ENCODE results near the gene AP1B1. TPM values are rescaled to one million over a fixed set of nuclear protein-coding genes. Genes with fewer than 3 reads are reported as not detected.

Gene AP1B1
- total RNA-seq, 1 donor from 2014 or later: 77.9 TPM

GRCh38 chr22:29394931-29395581, 6.7 kb upstream of the AP1B1 start:
- peak; percentile 57 for TF ChIP-seq CTCF (IDR thresholded peaks at IDR 0.05; ENCODE audit: partially characterized antibody, unreplicated experiment)
- Mint-ChIP-seq H3K27ac (ENCODE audit: unreplicated experiment) (no peak overlapping the region), H3K9me3 (ENCODE audit: unreplicated experiment) (peaks cover 1% of the 10 kb centered on the region), H3K27me3 (ENCODE audit: unreplicated experiment) (peaks cover 2% of the 10 kb centered on the region), H3K36me3 (ENCODE audit: unreplicated experiment) (no peaks in the 10 kb centered on the region), H3K4me1 (ENCODE audit: low read depth, unreplicated experiment) (peaks cover 2% of the 10 kb centered on the region), H3K4me3 (ENCODE audit: unreplicated experiment) (no peak overlapping the region)
- DNase-seq: peak; percentile 77

- no peaks in the 10 kb centered on the region for H3K36me3 Mint-ChIP-seq (ENCODE audit: unreplicated experiment)
- peaks cover 2% of the 10 kb centered on the region for H3K27me3 Mint-ChIP-seq (ENCODE audit: unreplicated experiment)
- no peak for TF ChIP-seq CTCF (IDR thresholded peaks at IDR 0.05; ENCODE audit: partially characterized antibody, unreplicated experiment)
- H3K27ac Mint-ChIP-seq (ENCODE audit: unreplicated experiment): no peak overlapping the region
- no peak overlapping the region for H3K4me3 Mint-ChIP-seq (ENCODE audit: unreplicated experiment)
- peaks cover 1% of the 10 kb centered on the region for H3K9me3 Mint-ChIP-seq (ENCODE audit: unreplicated experiment)
- no peak for DNase-seq
- H3K4me1 Mint-ChIP-seq (ENCODE audit: low read depth, unreplicated experiment): peaks cover 2% of the 10 kb centered on the region
These were observed 4.7 kb upstream of the AP1B1 start for GRCh38 chr22:29393019-29393608.

- TF ChIP-seq CTCF (IDR thresholded peaks at IDR 0.05; ENCODE audit: partially characterized antibody, unreplicated experiment): no peak
- Mint-ChIP-seq H3K36me3 (ENCODE audit: unreplicated experiment) (no peaks in the 10 kb centered on the region), H3K27ac (ENCODE audit: unreplicated experiment) (no peak overlapping the region), H3K4me3 (ENCODE audit: unreplicated experiment) (no peak overlapping the region), H3K9me3 (ENCODE audit: unreplicated experiment) (peaks cover 1% of the 10 kb centered on the region), H3K4me1 (ENCODE audit: low read depth, unreplicated experiment) (peaks cover 2% of the 10 kb centered on the region), H3K27me3 (ENCODE audit: unreplicated experiment) (peaks cover 2% of the 10 kb centered on the region)
- no peak for DNase-seq
These were observed 3.2 kb upstream of the AP1B1 start for GRCh38 chr22:29391546-29391945.

GRCh38 chr22:29390270-29390669, 1.9 kb upstream of the AP1B1 start:
- no peak for DNase-seq
- TF ChIP-seq CTCF (IDR thresholded peaks at IDR 0.05; ENCODE audit: partially characterized antibody, unreplicated experiment): no peak
- H3K4me1 Mint-ChIP-seq (ENCODE audit: low read depth, unreplicated experiment): no peaks in the 10 kb centered on the region
- H3K4me3 Mint-ChIP-seq (ENCODE audit: unreplicated experiment): no peak overlapping the region
- no peak overlapping the region for H3K27ac Mint-ChIP-seq (ENCODE audit: unreplicated experiment)
- no peaks in the 10 kb centered on the region for H3K9me3 Mint-ChIP-seq (ENCODE audit: unreplicated experiment)
- no peaks in the 10 kb centered on the region for H3K27me3 Mint-ChIP-seq (ENCODE audit: unreplicated experiment)
- H3K36me3 Mint-ChIP-seq (ENCODE audit: unreplicated experiment): no peaks in the 10 kb centered on the region

GRCh38 chr22:29388759-29389090, 355 bp upstream of the AP1B1 start:
- Mint-ChIP-seq H3K27me3 (ENCODE audit: unreplicated experiment) (peaks cover 1% of the 10 kb centered on the region), H3K27ac (ENCODE audit: unreplicated experiment) (peak overlapping the region; percentile 48), H3K4me3 (ENCODE audit: unreplicated experiment) (peak overlapping the region; percentile 90), H3K9me3 (ENCODE audit: unreplicated experiment) (no peaks in the 10 kb centered on the region), H3K4me1 (ENCODE audit: low read depth, unreplicated experiment) (no peaks in the 10 kb centered on the region), H3K36me3 (ENCODE audit: unreplicated experiment) (no peaks in the 10 kb centered on the region)
- no peak for TF ChIP-seq CTCF (IDR thresholded peaks at IDR 0.05; ENCODE audit: partially characterized antibody, unreplicated experiment)
- no peak for DNase-seq

Measured in glutamatergic neuron (in vitro differentiated cells).